ENCODE measurements around the gene KCTD16.

Gene KCTD16

DNA sequence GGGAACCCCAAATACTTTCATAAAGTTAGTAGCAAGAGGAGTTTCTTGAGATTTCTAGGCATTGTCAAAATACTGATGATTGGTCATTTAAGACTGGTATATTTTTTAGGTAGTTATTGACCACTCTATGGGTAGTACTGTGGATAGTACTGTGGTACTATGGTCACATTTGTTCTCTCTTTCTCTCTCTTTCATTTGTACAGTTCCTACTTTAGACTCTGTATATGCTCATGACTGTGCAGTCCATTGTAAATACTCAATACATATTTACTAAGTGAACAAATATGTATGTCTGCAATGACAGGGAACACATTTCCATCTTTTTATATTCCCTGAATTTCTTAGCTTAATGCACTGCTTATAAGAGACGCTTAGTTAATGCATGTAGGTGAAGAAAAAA lies 215.6 kb downstream of the KCTD16 start:
- no peak overlapping the region for H3K27ac Mint-ChIP-seq
- no peak for DNase-seq
- peaks cover 7% of the 10 kb centered on the region for H3K9me3 Mint-ChIP-seq
- no peaks in the 10 kb centered on the region for H3K4me1 Mint-ChIP-seq (ENCODE audit: low read depth)
- no peaks in the 10 kb centered on the region for H3K36me3 Mint-ChIP-seq (ENCODE audit: low read depth)
- H3K27me3 Mint-ChIP-seq = no peaks in the 10 kb centered on the region
- H3K4me3 Mint-ChIP-seq = no peak overlapping the region

DNA sequence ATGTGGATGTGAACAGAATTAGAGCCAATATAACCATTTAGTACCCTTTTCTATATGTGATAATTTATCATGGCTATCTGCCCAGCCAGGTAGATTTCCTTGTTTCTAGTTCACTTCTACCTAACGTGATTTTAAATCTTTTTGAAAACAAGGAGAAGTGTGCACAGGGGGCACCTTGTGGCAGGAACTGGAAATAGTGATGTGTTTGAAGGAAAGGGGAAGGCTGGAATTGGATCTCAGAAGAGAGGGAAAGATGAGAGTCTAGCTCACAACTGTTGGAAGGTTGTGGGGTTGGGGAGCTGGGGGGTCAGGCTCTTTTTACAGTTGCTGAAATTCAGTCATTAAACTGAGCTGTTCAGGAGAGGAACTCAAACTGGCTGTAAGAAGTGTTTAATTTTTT lies 219.5 kb downstream of the KCTD16 start:
- Mint-ChIP-seq H3K36me3 (ENCODE audit: low read depth) (no peaks in the 10 kb centered on the region), H3K4me1 (ENCODE audit: low read depth) (no peaks in the 10 kb centered on the region), H3K27me3 (no peaks in the 10 kb centered on the region), H3K27ac (no peak overlapping the region), H3K4me3 (no peak overlapping the region), H3K9me3 (peaks cover 4% of the 10 kb centered on the region)
- DNase-seq = no peak

DNA sequence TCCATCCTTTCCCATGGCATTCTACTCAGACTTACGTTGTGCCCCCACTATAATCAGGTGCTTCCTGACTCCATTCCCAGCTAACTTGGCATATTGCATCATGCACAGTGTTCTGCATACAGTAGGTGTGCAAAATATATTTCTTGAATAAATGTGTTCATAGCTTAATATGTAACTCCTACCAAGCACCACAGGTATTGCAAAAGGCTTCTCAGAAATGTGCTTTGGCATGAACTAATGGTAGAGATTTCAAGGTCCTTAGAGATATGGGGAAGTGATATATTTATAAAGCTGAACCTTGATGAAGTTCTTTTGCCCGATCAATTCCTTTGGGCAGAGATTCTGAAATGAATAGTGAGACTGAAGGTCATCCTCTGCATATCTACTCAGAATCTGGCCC lies 220.4 kb downstream of the KCTD16 start:
- no peak overlapping the region for H3K4me3 Mint-ChIP-seq
- DNase-seq = no peak
- H3K4me1 Mint-ChIP-seq (ENCODE audit: low read depth) = no peaks in the 10 kb centered on the region
- peaks cover 3% of the 10 kb centered on the region for H3K27me3 Mint-ChIP-seq
- peaks cover 7% of the 10 kb centered on the region for H3K9me3 Mint-ChIP-seq
- no peaks in the 10 kb centered on the region for H3K36me3 Mint-ChIP-seq (ENCODE audit: low read depth)
- H3K27ac Mint-ChIP-seq = no peak overlapping the region

DNA sequence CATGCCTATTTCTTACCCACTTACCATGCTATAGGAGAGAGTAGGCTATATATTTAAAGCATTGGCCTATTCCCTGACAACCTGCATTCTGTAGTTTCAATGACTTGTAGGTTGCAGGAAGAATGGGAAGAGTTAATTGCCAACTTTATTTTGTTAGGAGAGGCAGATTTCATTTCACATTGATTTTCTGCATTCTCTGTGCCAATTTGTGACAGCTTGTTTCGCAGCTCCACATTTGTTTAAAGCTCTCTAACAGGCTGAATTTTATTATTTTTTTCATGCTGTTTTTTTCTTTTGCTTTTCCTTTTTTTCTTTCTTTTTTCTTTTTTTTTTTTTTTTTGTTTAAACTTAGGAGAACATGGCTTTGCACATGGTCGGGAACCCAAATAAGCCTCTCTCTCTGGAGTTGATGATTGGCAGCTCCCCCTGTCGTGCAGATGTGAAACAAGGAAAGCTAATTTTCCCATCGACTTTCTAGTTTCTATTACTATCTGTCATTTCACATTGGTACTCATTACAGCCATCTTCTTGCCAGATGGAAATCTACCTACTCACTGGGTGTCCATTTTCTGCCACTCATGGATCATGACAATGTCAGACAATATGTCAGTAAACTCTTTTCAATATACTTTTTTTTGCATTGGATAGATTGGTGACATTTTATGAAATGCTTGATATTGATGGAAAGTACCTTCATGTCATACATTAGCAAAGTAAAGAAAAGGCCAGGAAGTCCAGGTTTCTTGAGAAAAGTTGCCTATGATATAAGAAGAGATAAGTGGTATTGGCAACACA lies 223.2 kb downstream of the KCTD16 start:
- Mint-ChIP-seq H3K27ac (no peak overlapping the region), H3K27me3 (peaks cover 3% of the 10 kb centered on the region), H3K4me1 (ENCODE audit: low read depth) (no peaks in the 10 kb centered on the region), H3K4me3 (no peak overlapping the region), H3K36me3 (ENCODE audit: low read depth) (no peaks in the 10 kb centered on the region), H3K9me3 (peaks cover 6% of the 10 kb centered on the region)
- no peak for DNase-seq

DNA sequence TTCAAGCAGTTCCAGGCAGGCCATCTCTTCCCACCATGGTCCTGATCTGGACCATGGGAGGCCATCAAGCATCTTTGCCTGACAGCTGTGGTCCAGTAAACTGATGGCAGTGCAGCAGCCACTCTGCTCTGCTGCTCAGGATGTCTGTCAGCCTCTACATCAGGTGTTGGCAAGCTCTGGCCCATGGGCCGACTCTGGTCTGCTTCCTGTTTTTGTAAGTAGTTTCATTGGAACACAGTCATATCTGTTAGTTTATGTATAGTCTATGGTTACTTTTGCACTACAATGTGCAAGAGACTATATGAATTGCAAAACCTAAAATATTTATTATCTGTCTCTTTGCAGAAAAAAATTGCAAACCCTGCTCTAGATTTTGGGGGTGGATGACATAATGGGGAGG lies 225.0 kb downstream of the KCTD16 start:
- Mint-ChIP-seq H3K4me3 (no peak overlapping the region), H3K4me1 (ENCODE audit: low read depth) (no peaks in the 10 kb centered on the region), H3K27ac (no peak overlapping the region), H3K9me3 (peaks cover 5% of the 10 kb centered on the region), H3K36me3 (ENCODE audit: low read depth) (no peaks in the 10 kb centered on the region), H3K27me3 (peaks cover 3% of the 10 kb centered on the region)
- no peak for DNase-seq

DNA sequence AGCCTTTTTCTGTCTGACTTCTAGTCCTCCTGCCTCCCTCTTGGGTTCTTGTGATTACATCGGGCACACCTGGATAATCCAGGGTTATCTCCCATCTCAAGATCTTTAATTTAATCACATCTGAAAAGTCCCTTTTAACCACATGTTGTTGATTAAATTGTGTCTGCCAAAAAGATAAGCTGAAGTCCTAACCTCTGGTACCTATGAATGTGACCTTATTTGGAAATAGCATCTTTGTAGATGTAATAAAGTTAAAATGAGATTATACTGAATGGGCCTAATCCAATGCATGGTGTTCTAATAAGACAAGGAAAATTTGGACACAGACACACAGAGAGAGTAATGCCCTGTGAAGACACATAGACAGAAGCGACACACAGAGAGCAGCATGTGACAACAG lies 232.4 kb downstream of the KCTD16 start:
- no peaks in the 10 kb centered on the region for H3K36me3 Mint-ChIP-seq (ENCODE audit: low read depth)
- DNase-seq = no peak
- peaks cover 2% of the 10 kb centered on the region for H3K27me3 Mint-ChIP-seq
- H3K27ac Mint-ChIP-seq = no peak overlapping the region
- H3K4me1 Mint-ChIP-seq (ENCODE audit: low read depth) = no peaks in the 10 kb centered on the region
- H3K4me3 Mint-ChIP-seq = no peak overlapping the region
- H3K9me3 Mint-ChIP-seq = peaks cover 2% of the 10 kb centered on the region

DNA sequence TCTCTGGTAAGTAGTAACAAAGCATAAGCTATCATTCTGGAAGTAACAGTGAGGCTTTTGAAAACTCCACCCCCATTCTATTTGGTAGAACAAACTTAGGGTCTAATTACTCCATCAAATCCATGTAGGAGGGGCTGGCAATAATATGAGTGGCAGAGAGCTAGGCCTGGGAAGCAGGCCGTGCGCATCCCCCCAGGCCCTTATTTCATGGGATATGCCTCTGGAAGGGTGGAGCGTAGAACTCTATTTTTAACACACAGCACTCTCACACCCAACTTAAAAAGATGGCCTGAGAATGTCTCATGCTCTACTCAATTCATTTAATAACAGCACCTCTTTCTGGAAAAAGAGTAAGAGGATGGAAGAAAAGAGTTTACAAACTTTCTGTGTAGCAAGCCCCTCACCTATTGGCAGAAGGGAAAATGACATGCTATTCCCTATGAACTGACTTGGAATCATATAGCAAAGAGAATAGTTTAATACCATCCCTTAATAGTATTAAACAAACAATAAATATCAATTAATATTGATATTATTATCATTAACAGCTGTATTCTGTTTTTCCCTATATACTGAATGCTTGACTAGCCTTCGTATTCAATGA lies 233.2 kb downstream of the KCTD16 start:
- H3K36me3 Mint-ChIP-seq (ENCODE audit: low read depth) = no peaks in the 10 kb centered on the region
- H3K9me3 Mint-ChIP-seq = peaks cover 2% of the 10 kb centered on the region
- H3K27me3 Mint-ChIP-seq = peaks cover 2% of the 10 kb centered on the region
- DNase-seq = no peak
- H3K4me1 Mint-ChIP-seq (ENCODE audit: low read depth) = no peaks in the 10 kb centered on the region
- no peak overlapping the region for H3K27ac Mint-ChIP-seq
- no peak overlapping the region for H3K4me3 Mint-ChIP-seq

DNA sequence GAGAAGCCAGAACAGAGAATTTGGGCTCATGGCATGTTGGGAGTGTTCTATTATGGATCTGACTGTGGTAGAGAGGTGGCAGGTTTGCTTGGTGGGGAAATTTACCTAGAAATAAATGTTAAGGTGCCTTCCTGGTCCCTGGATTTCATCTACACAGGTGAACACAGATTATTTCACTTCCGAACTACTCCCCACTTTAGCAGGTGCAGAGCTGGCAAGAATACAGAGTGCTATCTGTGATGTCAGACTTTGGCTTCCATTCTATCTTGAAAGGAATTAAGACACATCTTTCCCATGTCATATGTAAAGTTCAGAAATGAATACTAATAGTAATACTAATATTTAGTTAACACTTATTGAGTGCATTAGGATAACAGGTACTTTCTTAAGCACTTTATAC lies 234.0 kb downstream of the KCTD16 start:
- no peak for DNase-seq
- H3K4me1 Mint-ChIP-seq (ENCODE audit: low read depth) = no peaks in the 10 kb centered on the region
- H3K9me3 Mint-ChIP-seq = peaks cover 2% of the 10 kb centered on the region
- H3K4me3 Mint-ChIP-seq = no peak overlapping the region
- peaks cover 2% of the 10 kb centered on the region for H3K27me3 Mint-ChIP-seq
- no peaks in the 10 kb centered on the region for H3K36me3 Mint-ChIP-seq (ENCODE audit: low read depth)
- no peak overlapping the region for H3K27ac Mint-ChIP-seq

DNA sequence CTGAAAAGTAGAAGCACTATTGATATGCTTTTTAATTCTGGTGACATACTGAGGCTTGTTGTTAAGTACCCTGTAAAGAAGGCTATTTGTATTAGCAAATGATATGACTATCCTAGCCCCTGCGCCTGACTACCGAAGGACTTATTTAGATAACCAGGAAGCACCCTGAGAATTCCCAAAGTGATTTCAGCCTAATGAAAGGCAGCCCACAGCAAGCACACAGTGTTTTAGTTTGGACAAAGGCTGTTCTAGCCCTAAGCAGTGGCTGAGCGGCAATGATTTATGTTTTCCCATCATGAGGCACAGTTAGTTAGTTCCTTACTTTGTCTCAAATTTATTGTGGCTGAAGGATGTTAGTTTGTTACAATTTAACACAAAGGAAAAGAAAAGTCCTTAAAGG lies 235.3 kb downstream of the KCTD16 start:
- no peak for DNase-seq
- Mint-ChIP-seq H3K9me3 (peaks cover 2% of the 10 kb centered on the region), H3K27me3 (peaks cover 2% of the 10 kb centered on the region), H3K4me3 (no peak overlapping the region), H3K27ac (no peak overlapping the region), H3K4me1 (ENCODE audit: low read depth) (no peaks in the 10 kb centered on the region), H3K36me3 (ENCODE audit: low read depth) (no peaks in the 10 kb centered on the region)

DNA sequence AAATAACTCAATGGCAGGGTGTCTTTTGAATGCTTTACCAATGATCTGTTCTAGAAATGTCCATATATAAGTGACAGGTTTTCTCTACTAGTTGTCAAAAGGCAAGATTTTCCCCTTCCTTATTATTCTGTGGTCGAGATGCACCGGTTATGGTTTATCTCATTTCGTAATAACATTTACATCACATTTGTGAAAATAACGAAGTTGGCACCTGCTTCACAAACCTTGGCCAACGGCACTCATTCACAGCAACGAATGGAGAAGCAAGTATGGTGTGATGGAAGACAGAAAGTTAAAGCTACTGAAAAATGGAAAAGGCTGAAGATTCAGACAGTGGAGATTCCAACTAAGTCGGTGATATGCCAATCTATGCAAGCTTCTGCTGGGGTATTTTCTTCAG lies 235.8 kb downstream of the KCTD16 start:
- peaks cover 2% of the 10 kb centered on the region for H3K9me3 Mint-ChIP-seq
- no peaks in the 10 kb centered on the region for H3K4me1 Mint-ChIP-seq (ENCODE audit: low read depth)
- no peaks in the 10 kb centered on the region for H3K36me3 Mint-ChIP-seq (ENCODE audit: low read depth)
- DNase-seq = no peak
- no peak overlapping the region for H3K27ac Mint-ChIP-seq
- no peak overlapping the region for H3K4me3 Mint-ChIP-seq
- peaks cover 2% of the 10 kb centered on the region for H3K27me3 Mint-ChIP-seq

DNA sequence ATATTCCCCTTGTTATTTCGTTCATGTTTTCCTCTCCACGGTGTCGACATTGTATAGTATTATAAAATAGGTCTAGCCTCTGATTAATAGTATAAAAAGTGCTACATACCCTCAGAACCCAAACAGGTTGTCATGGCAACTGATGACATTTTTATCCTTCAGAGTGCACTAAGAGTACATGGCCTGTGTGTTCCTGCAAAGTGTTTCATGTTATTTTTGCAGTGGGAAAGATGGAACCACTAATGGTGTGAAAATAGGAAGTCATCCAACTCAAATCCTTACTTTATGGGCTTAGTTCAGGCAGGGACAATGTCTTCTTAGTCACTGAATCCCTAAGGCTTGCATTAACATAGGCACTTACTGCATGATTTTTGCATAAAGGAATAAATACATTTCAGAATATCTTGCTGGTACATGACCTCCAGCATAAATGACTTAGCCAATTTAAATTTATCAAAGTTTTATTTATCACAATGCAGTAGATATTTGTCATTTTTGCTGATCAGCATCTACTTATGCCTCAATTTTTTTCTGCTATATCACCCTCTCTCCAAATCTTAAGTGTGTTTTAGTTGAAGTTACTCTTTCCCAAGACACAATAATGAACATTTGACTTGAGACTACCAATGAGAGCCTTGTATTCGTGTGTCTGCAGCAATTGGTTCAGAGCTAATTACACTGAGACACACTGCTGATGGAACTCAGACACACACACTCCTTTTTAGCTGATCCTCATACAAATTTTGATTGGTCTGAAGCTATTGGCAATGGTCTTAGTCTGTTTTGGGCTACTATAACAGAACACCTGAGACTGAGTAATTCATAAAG lies 243.7 kb downstream of the KCTD16 start:
- H3K27me3 Mint-ChIP-seq = no peaks in the 10 kb centered on the region
- DNase-seq = no peak
- no peaks in the 10 kb centered on the region for H3K36me3 Mint-ChIP-seq (ENCODE audit: low read depth)
- no peak overlapping the region for H3K4me3 Mint-ChIP-seq
- no peaks in the 10 kb centered on the region for H3K4me1 Mint-ChIP-seq (ENCODE audit: low read depth)
- H3K9me3 Mint-ChIP-seq = peaks cover 14% of the 10 kb centered on the region
- H3K27ac Mint-ChIP-seq = no peak overlapping the region

DNA sequence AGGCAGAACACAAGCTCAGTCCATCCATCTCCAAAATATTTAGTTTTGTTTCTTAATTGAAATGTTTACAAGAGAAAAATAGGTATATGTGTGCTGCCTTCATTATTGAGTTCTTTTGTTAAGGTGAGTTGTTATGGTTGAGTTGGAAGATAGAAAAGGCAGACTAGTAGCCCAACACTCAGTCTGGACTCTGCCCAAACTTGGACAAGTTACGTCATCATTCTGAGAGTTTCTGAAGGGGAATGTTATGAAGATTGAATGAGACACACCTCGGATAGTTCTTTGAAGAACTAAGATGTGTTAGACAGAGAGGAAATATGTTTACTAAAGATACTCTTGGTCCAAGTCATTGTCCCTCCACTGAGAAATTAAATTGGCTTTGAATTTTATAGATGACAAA lies 245.5 kb downstream of the KCTD16 start:
- Mint-ChIP-seq H3K9me3 (peaks cover 15% of the 10 kb centered on the region), H3K4me1 (ENCODE audit: low read depth) (no peaks in the 10 kb centered on the region), H3K36me3 (ENCODE audit: low read depth) (no peaks in the 10 kb centered on the region), H3K27ac (no peak overlapping the region), H3K4me3 (no peak overlapping the region), H3K27me3 (no peaks in the 10 kb centered on the region)
- DNase-seq = no peak

DNA sequence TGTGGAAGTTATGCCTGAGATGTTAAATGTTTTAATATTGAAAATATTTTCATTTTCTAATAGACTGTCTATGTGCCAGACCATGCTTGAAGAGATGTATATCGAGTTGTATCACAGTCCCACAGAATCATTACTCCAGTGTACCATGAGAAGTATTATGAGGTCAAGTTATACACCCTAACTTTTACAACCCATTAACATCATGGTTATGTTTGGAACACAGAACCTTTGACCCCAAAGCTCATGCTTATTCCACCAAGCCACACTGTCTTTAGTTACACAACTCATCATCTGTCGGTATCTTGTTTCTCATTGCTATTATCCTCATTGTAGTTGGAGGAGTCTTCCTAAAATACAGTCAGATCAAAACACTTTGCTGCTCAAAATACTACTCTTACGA lies 248.0 kb downstream of the KCTD16 start:
- no peaks in the 10 kb centered on the region for H3K4me1 Mint-ChIP-seq (ENCODE audit: low read depth)
- no peak overlapping the region for H3K27ac Mint-ChIP-seq
- peaks cover 15% of the 10 kb centered on the region for H3K9me3 Mint-ChIP-seq
- no peaks in the 10 kb centered on the region for H3K27me3 Mint-ChIP-seq
- H3K36me3 Mint-ChIP-seq (ENCODE audit: low read depth) = no peaks in the 10 kb centered on the region
- H3K4me3 Mint-ChIP-seq = no peak overlapping the region
- no peak for DNase-seq

DNA sequence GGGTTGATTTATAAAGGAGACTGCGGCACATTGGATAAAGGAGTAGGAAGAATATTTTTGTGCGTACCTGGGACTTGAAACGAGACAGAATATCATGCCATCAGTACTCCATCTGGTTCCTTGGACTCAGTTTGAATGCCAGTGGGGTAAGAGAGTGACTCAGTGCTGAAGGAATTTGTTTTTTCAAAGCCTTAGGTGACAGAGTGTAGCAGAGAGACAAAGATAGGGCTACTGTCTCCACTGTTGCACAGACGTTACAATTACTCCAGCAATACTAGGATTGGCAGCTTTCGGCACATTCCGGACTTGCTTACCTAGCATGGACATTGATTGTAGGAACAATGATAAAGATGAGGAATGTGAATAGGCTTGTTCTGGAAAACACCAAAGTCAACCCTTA lies 250.7 kb downstream of the KCTD16 start:
- no peaks in the 10 kb centered on the region for H3K27me3 Mint-ChIP-seq
- H3K9me3 Mint-ChIP-seq = peaks cover 15% of the 10 kb centered on the region
- no peak for DNase-seq
- H3K36me3 Mint-ChIP-seq (ENCODE audit: low read depth) = no peaks in the 10 kb centered on the region
- no peak overlapping the region for H3K27ac Mint-ChIP-seq
- H3K4me3 Mint-ChIP-seq = no peak overlapping the region
- H3K4me1 Mint-ChIP-seq (ENCODE audit: low read depth) = no peaks in the 10 kb centered on the region

Data from activated T-cell treated with anti-CD3 and anti-CD28 coated beads, Interleukin-2, amount 50 U/mL, for 24 hours (primary cell).